HFF-Myc (cell line): ENCODE measurements around the gene LRMDA.

ENCODE experiments used
- DNase-seq: peaks from one replicate; pipeline ENCODE4 v3.0.0-alpha.2; 2011; ENCODE audit warnings: low read depth; ENCODE audit errors: extremely low read depth
- H3K4me3 ChIP-seq: replicated peaks from 2 replicates; pipeline ENCODE4 v1.5.1; 2011; ENCODE audit warnings: low read depth, mild to moderate bottlenecking, control low read depth, low read length
- CTCF ChIP-seq: IDR thresholded peaks from 2 replicates; pipeline ENCODE4 v1.5.1; 2012; ENCODE audit warnings: mild to moderate bottlenecking, low read depth, low read length, control low read depth; ENCODE audit errors: missing control alignments

Gene LRMDA

GRCh38 chr10:76149182-76149581, 717.8 kb downstream of the LRMDA start:
- H3K4me3 ChIP-seq: no peak overlapping the region
- TF ChIP-seq CTCF: no peak
- DNase-seq: no peak

DNA sequence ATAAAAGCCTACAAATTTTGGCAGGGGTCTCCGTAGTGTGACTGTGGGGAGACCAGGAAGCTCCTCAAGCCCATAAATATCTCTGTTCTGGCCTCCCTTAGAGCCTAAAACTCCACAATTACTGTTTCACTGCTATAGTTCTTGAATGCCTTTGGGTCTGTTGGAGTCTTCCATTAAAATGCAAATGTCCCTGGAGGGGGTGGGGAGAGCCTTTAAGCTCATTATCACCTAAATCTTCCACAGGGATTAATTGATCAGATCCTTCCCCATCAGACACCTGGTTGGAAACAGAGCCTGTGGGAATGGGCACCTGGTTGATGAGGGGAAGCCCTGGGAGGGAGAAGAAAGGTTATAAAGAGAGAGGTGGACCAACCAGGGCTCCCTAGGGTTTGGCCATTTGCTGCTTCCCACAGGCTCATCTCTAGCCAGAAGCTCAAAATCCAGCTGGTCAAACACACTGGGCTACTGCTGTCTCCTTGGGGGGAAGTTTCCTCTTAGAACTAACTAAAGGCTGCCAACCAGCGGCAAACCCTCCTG, 718.2 kb downstream of the LRMDA start:
- no peak for DNase-seq
- no peak for TF ChIP-seq CTCF
- no peak overlapping the region for H3K4me3 ChIP-seq

GRCh38 chr10:76150139-76150875, 718.9 kb downstream of the LRMDA start:
- no peak for DNase-seq
- H3K4me3 ChIP-seq: no peak overlapping the region

GRCh38 chr10:76150876-76151288, 719.5 kb downstream of the LRMDA start:
- H3K4me3 ChIP-seq: no peak overlapping the region
- no peak for TF ChIP-seq CTCF
- no peak for DNase-seq

More at GRCh38 chr10:76150139-76150875, 718.9 kb downstream of the LRMDA start:
- TF ChIP-seq CTCF: no peak

- TF ChIP-seq CTCF: no peak
- H3K4me3 ChIP-seq: no peak overlapping the region
- no peak for DNase-seq
Observed at GRCh38 chr10:76152186-76152585, 720.8 kb downstream of the LRMDA start.

DNA sequence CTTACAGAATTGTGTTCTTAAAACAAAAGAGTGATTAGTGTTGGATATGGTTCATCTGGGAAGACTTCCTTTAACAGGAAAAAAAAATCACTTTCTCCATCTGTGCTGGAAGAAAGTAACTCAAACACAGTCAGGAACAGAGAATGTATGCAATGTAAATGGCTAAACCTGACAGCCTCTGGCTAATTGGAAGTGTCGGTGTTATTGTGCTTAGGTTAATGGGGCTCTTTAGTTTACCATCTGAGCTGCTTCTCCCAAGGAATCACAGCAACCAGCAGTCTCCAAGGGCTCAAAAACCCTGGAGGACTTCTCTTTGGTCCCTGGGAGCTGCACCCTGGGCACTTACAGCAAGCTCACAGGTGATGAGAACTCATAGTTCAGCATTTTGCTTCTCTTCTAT, 724.5 kb downstream of the LRMDA start:
- TF ChIP-seq CTCF: no peak
- DNase-seq: no peak
- no peak overlapping the region for H3K4me3 ChIP-seq
